ENCODE data around the gene DNAH3.
"Not testable (repeated sequence)": the region's sequence is repeated elsewhere in the genome, so short reads cannot be mapped to it uniquely, and the experiment has no call there.

The DNAH3 gene

GRCh38 chr16:21128991-21129390 is 21.7 kb downstream of the DNAH3 start:
- DNase-seq (ENCODE audit: low read depth in 2 of 2): no peak

- no peak for DNase-seq (ENCODE audit: low read depth in 2 of 2)
Measured at GRCh38 chr16:21126518-21126917, 24.1 kb downstream of the DNAH3 start.

- no peak for DNase-seq (ENCODE audit: low read depth in 2 of 2)
Measured at GRCh38 chr16:21125191-21125590, 25.5 kb downstream of the DNAH3 start.

- no peak for DNase-seq (ENCODE audit: low read depth in 2 of 2)
Measured at GRCh38 chr16:21120976-21121520, 29.6 kb downstream of the DNAH3 start.

GRCh38 chr16:21117567-21117966 is 33.1 kb downstream of the DNAH3 start:
- DNase-seq (ENCODE audit: low read depth in 2 of 2): no peak

GRCh38 chr16:21116148-21116693 is 34.4 kb downstream of the DNAH3 start:
- no peak for DNase-seq (ENCODE audit: low read depth in 2 of 2)

- DNase-seq (ENCODE audit: low read depth in 2 of 2): not testable (repeated sequence)
Measured at GRCh38 chr16:21115551-21115950, 35.1 kb downstream of the DNAH3 start.

GRCh38 chr16:21103941-21104860 is 46.4 kb downstream of the DNAH3 start:
- no peak for DNase-seq (ENCODE audit: low read depth in 2 of 2)

- DNase-seq (ENCODE audit: low read depth in 2 of 2): peak; percentile 2 to 3
Measured at GRCh38 chr16:21101631-21102420, 48.8 kb downstream of the DNAH3 start.

GRCh38 chr16:21100447-21100846 is 50.2 kb downstream of the DNAH3 start:
- no peak for DNase-seq (ENCODE audit: low read depth in 2 of 2)

- DNase-seq (ENCODE audit: low read depth in 2 of 2): no peak
Measured at GRCh38 chr16:21097151-21097550, 53.5 kb downstream of the DNAH3 start.

- DNase-seq (ENCODE audit: low read depth in 2 of 2): not testable (repeated sequence)
Measured at GRCh38 chr16:21094719-21095118, 55.9 kb downstream of the DNAH3 start.

- DNase-seq (ENCODE audit: low read depth in 2 of 2): no peak
Measured at GRCh38 chr16:21092951-21093350, 57.7 kb downstream of the DNAH3 start.

- DNase-seq (ENCODE audit: low read depth in 2 of 2): no peak
Measured at GRCh38 chr16:21088646-21089538, 61.8 kb downstream of the DNAH3 start.

GRCh38 chr16:21088143-21088542 is 62.5 kb downstream of the DNAH3 start:
- no peak for DNase-seq (ENCODE audit: low read depth in 2 of 2)

- no peak for DNase-seq (ENCODE audit: low read depth in 2 of 2)
Measured at GRCh38 chr16:21084631-21085225, 65.9 kb downstream of the DNAH3 start.

GRCh38 chr16:21083729-21084268 is 66.8 kb downstream of the DNAH3 start:
- DNase-seq (ENCODE audit: low read depth in 2 of 2): peak; percentile 26 to 38

GRCh38 chr16:21081329-21081728 is 69.3 kb downstream of the DNAH3 start:
- no peak for DNase-seq (ENCODE audit: low read depth in 2 of 2)

GRCh38 chr16:21078563-21078962 is 72.1 kb downstream of the DNAH3 start:
- no peak for DNase-seq (ENCODE audit: low read depth in 2 of 2)

GRCh38 chr16:21076186-21076883 is 74.3 kb downstream of the DNAH3 start:
- DNase-seq (ENCODE audit: low read depth in 2 of 2): no peak

Data from stimulated activated CD8-positive, alpha-beta memory T cell treated with anti-CD3 and anti-CD28 coated beads, Interleukin-2, amount 100 ng/mL, for 48 hours (primary cell).